Neuronal stem cell (in vitro differentiated cells): ENCODE measurements around the gene SPDEF.
A peak's percentile ranks its signal among the peaks of the same experiment; 100 is the strongest.

Experiments
- DNase-seq: peaks from one replicate; pipeline ENCODE4 v3.0.0-alpha.2; 2013; ENCODE audit warnings: low spot score
- H2AFZ ChIP-seq: one replicate; pipeline ENCODE4 v1.6.1; 2013; ENCODE audit warnings: mild to moderate bottlenecking, low read length, inconsistent platforms
- H2AK5ac ChIP-seq: 2 replicates; pipeline ENCODE4 v1.6.1; 2013; ENCODE audit warnings: low read depth, mild to moderate bottlenecking, inconsistent platforms, low read length, moderate library complexity, mixed read lengths
- H2BK120ac ChIP-seq: 2 replicates; pipeline ENCODE4 v1.6.1; 2013; ENCODE audit warnings: low read depth, mild to moderate bottlenecking, inconsistent platforms, low read length, moderate library complexity, mixed read lengths
- H2BK12ac ChIP-seq: one replicate; pipeline ENCODE4 v1.6.1; 2013; ENCODE audit warnings: low read length, inconsistent platforms
- H2BK15ac ChIP-seq: 2 replicates; pipeline ENCODE4 v1.6.1; 2013; ENCODE audit warnings: mild to moderate bottlenecking, low read length, inconsistent platforms, mixed read lengths
- H2BK5ac ChIP-seq: one replicate; pipeline ENCODE4 v1.6.1; 2013; ENCODE audit warnings: inconsistent platforms, mild to moderate bottlenecking, low read length, moderate library complexity
- H3K14ac ChIP-seq: one replicate; pipeline ENCODE4 v1.6.1; 2013; ENCODE audit warnings: low read length, inconsistent platforms
- H3K18ac ChIP-seq: 2 replicates; pipeline ENCODE4 v1.6.1; 2013; ENCODE audit warnings: low read length, inconsistent platforms
- H3K23ac ChIP-seq: 2 replicates; pipeline ENCODE4 v1.6.1; 2013; ENCODE audit warnings: low read depth, mild to moderate bottlenecking, mixed read lengths, low read length, inconsistent platforms; ENCODE audit not compliant: poor library complexity
- H3K27ac ChIP-seq: replicated peaks from 3 replicates; pipeline ENCODE4 v1.5.1; 2013; ENCODE audit warnings: low read length, inconsistent platforms
- H3K27me3 ChIP-seq, 3 experiments: 2 replicates each; pipeline ENCODE4 v1.6.1; 2013; ENCODE audit warnings: low read length in 3 of 3, mild to moderate bottlenecking in 2 of 3, inconsistent platforms in 1 of 3, low read depth in 1 of 3, mixed read lengths in 1 of 3, moderate library complexity in 1 of 3; ENCODE audit not compliant: control insufficient read depth in 3 of 3, insufficient read depth in 3 of 3
- H3K36me3 ChIP-seq, 2 donors: replicated peaks in 1 of 2; 2 replicates each; pipeline ENCODE4 v1.6.1; 2013; ENCODE audit warnings: low read length in 2 of 2; ENCODE audit not compliant: control insufficient read depth in 2 of 2, insufficient read depth in 2 of 2
- H3K4ac ChIP-seq: 2 replicates; pipeline ENCODE4 v1.6.1; 2013; ENCODE audit warnings: inconsistent platforms, mild to moderate bottlenecking, low read length, moderate library complexity
- H3K4me1 ChIP-seq, 2 donors: 1 replicate in 1 of 2; 2 replicates in 1 of 2; pipeline ENCODE4 v1.6.1; 2013; ENCODE audit warnings: low read length in 2 of 2, low read depth in 1 of 2; ENCODE audit not compliant: control insufficient read depth in 2 of 2, insufficient read depth in 1 of 2
- H3K4me2 ChIP-seq: one replicate; pipeline ENCODE4 v1.6.1; 2013; ENCODE audit warnings: mild to moderate bottlenecking, low read length, inconsistent platforms; ENCODE audit not compliant: insufficient read depth, poor library complexity, severe bottlenecking
- H3K4me3 ChIP-seq, 2 donors: 2 replicates each; pipeline ENCODE4 v1.5.1; 2013; ENCODE audit warnings: low read length in 2 of 2, mild to moderate bottlenecking in 2 of 2, inconsistent platforms in 1 of 2, moderate library complexity in 1 of 2
- H3K79me1 ChIP-seq: one replicate; pipeline ENCODE4 v1.6.1; 2013; ENCODE audit warnings: low read depth, mild to moderate bottlenecking, inconsistent platforms, low read length, moderate library complexity
- H3K9ac ChIP-seq: one replicate; pipeline ENCODE4 v1.6.1; 2013; ENCODE audit warnings: mild to moderate bottlenecking, low read depth, low read length, inconsistent platforms; ENCODE audit not compliant: poor library complexity
- H3K9me3 ChIP-seq, 2 donors: replicated peaks in 1 of 2; 2 replicates each; pipeline versions ENCODE3 to v1.6.1; 2013; ENCODE audit warnings: low read length in 2 of 2, mild to moderate bottlenecking in 2 of 2, inconsistent platforms in 1 of 2, low read depth in 1 of 2, mixed read lengths in 1 of 2, moderate library complexity in 1 of 2; ENCODE audit not compliant: control insufficient read depth in 2 of 2, insufficient read depth in 1 of 2
- H4K8ac ChIP-seq: one replicate; pipeline ENCODE4 v1.6.1; 2013; ENCODE audit warnings: low read depth, mild to moderate bottlenecking, inconsistent platforms, low read length, moderate library complexity
- H4K91ac ChIP-seq: one replicate; pipeline ENCODE4 v1.6.1; 2013; ENCODE audit warnings: low read length, low read depth, mild to moderate bottlenecking, inconsistent platforms; ENCODE audit not compliant: poor library complexity
- WGBS, 2 donors: extraction: QIAGEN DNeasy Blood & Tissue Kit; methylation state at CpG; one replicate each; pipeline ENCODE4 v1.1.7; 2013; ENCODE audit warnings: missing lambda C conversion rate in 2 of 2, mixed read lengths in 1 of 2; ENCODE audit not compliant: insufficient read length in 2 of 2, insufficient replicate concordance in 1 of 2; ENCODE audit errors: extremely low coverage in 2 of 2; 5-methylcytosine and 5-hydroxymethylcytosine counted together

SPDEF gene

GRCh38 chr6:34559651-34560365, 3.7 kb upstream of the SPDEF start:
- Histone ChIP-seq H3K4me1 (peaks cover 9 to 12% of the 10 kb centered on the region in 2 donors), H3K14ac (no peak overlapping the region), H3K4ac (no peak overlapping the region), H2BK15ac (no peak overlapping the region), H2AFZ (peak overlapping the region; percentile 92), H4K8ac (no peak overlapping the region), H4K91ac (no peak overlapping the region), H2BK5ac (no peak overlapping the region), H3K23ac (peak overlapping the region; percentile 2), H3K27ac (no peak overlapping the region), H3K9ac (no peak overlapping the region), H3K9me3 (peaks cover 0 to 5% of the 10 kb centered on the region in 2 donors), H2BK12ac (no peak overlapping the region), H2BK120ac (no peak overlapping the region), H3K18ac (no peak overlapping the region), H3K4me2 (no peak overlapping the region), H3K79me1 (no peaks in the 10 kb centered on the region), H2AK5ac (no peak overlapping the region), H3K27me3 (no peaks in the 10 kb centered on the region), H3K4me3 (peak overlapping the region in 1 of 2 donors; percentile 26), H3K36me3 (no peaks in the 10 kb centered on the region)
- DNase-seq = no peak
- no CpG with 5 or more reads among the region's 10 CpGs for WGBS, 2 donors

GRCh38 chr6:34558172-34558714, 2.1 kb upstream of the SPDEF start:
- no peak overlapping the region for H2BK120ac ChIP-seq
- no CpG with 5 or more reads among the region's 4 CpGs for WGBS, 2 donors

GRCh38 chr6:34557228-34557627, 1.1 kb upstream of the SPDEF start:
- DNase-seq = no peak
- Histone ChIP-seq H3K9me3 (peaks cover 0 to 5% of the 10 kb centered on the region in 2 donors), H3K9ac (no peak overlapping the region)

More at GRCh38 chr6:34558172-34558714, 2.1 kb upstream of the SPDEF start:
- no peaks in the 10 kb centered on the region for H3K36me3 ChIP-seq
- H2BK15ac ChIP-seq = no peak overlapping the region
- H3K4me1 ChIP-seq = peaks cover 9 to 18% of the 10 kb centered on the region in 2 donors
- H3K4me3 ChIP-seq = no peak overlapping the region
- H4K8ac ChIP-seq = no peak overlapping the region
- H3K14ac ChIP-seq = no peak overlapping the region
- H2BK12ac ChIP-seq = no peak overlapping the region
- no peak overlapping the region for H2AK5ac ChIP-seq
- H3K27me3 ChIP-seq = no peaks in the 10 kb centered on the region
- no peak overlapping the region for H3K4me2 ChIP-seq
- H2BK5ac ChIP-seq = no peak overlapping the region
- H2AFZ ChIP-seq = no peak overlapping the region
- no peak for DNase-seq
- peaks cover 0 to 5% of the 10 kb centered on the region in 2 donors for H3K9me3 ChIP-seq
- H3K18ac ChIP-seq = no peak overlapping the region
- no peak overlapping the region for H3K27ac ChIP-seq
- no peak overlapping the region for H3K9ac ChIP-seq
- H3K23ac ChIP-seq = no peak overlapping the region
- no peak overlapping the region for H4K91ac ChIP-seq
- H3K4ac ChIP-seq = no peak overlapping the region
- no peaks in the 10 kb centered on the region for H3K79me1 ChIP-seq

GRCh38 chr6:34556493-34556892, 364 bp upstream of the SPDEF start:
- Histone ChIP-seq H3K14ac (no peak overlapping the region), H3K23ac (peak overlapping the region; percentile 18), H2AFZ (no peak overlapping the region), H3K27ac (no peak overlapping the region), H2AK5ac (no peak overlapping the region), H4K8ac (no peak overlapping the region), H4K91ac (no peak overlapping the region), H3K27me3 (peaks cover 0 to 8% (median 0%) of the 10 kb centered on the region in 3 experiments), H3K4me2 (no peak overlapping the region), H2BK120ac (no peak overlapping the region), H3K4me3 (no peak overlapping the region), H2BK12ac (no peak overlapping the region), H3K4ac (no peak overlapping the region), H3K9me3 (peaks cover 0 to 5% of the 10 kb centered on the region in 2 donors), H3K18ac (no peak overlapping the region), H3K4me1 (peaks cover 9 to 18% of the 10 kb centered on the region in 2 donors), H3K36me3 (no peaks in the 10 kb centered on the region), H2BK5ac (no peak overlapping the region), H3K79me1 (no peaks in the 10 kb centered on the region), H2BK15ac (no peak overlapping the region), H3K9ac (no peak overlapping the region)
- WGBS, 2 donors = no CpG with 5 or more reads among the region's 9 CpGs
- no peak for DNase-seq

More at GRCh38 chr6:34557228-34557627, 1.1 kb upstream of the SPDEF start:
- H3K23ac ChIP-seq = no peak overlapping the region
- H2BK15ac ChIP-seq = no peak overlapping the region
- no peak overlapping the region for H3K18ac ChIP-seq
- no peak overlapping the region for H3K4me2 ChIP-seq
- H2BK120ac ChIP-seq = no peak overlapping the region
- no peak overlapping the region for H4K91ac ChIP-seq
- no peaks in the 10 kb centered on the region for H3K79me1 ChIP-seq
- H4K8ac ChIP-seq = no peak overlapping the region
- no peaks in the 10 kb centered on the region for H3K36me3 ChIP-seq
- H2BK12ac ChIP-seq = no peak overlapping the region
- peak overlapping the region; percentile 6 for H2AK5ac ChIP-seq
- peaks cover 0 to 8% (median 0%) of the 10 kb centered on the region in 3 experiments for H3K27me3 ChIP-seq
- no CpG with 5 or more reads among the region's 9 CpGs for WGBS, 2 donors
- peaks cover 9 to 18% of the 10 kb centered on the region in 2 donors for H3K4me1 ChIP-seq
- no peak overlapping the region for H3K4me3 ChIP-seq
- H3K4ac ChIP-seq = no peak overlapping the region
- no peak overlapping the region for H3K27ac ChIP-seq
- H2AFZ ChIP-seq = no peak overlapping the region
- no peak overlapping the region for H3K14ac ChIP-seq
- H2BK5ac ChIP-seq = no peak overlapping the region
